SHP77 (cell line): ENCODE data around the gene IL6R.
"Not testable (repeated sequence)": the region's sequence is repeated elsewhere in the genome, so short reads cannot be mapped to it uniquely, and the experiment has no call there.

Source experiments
- DNase-seq, 2 experiments: peaks; one replicate each; lab custom pipeline; 2025; lab: John Stamatoyannopoulos, UW

IL6R gene

DNA sequence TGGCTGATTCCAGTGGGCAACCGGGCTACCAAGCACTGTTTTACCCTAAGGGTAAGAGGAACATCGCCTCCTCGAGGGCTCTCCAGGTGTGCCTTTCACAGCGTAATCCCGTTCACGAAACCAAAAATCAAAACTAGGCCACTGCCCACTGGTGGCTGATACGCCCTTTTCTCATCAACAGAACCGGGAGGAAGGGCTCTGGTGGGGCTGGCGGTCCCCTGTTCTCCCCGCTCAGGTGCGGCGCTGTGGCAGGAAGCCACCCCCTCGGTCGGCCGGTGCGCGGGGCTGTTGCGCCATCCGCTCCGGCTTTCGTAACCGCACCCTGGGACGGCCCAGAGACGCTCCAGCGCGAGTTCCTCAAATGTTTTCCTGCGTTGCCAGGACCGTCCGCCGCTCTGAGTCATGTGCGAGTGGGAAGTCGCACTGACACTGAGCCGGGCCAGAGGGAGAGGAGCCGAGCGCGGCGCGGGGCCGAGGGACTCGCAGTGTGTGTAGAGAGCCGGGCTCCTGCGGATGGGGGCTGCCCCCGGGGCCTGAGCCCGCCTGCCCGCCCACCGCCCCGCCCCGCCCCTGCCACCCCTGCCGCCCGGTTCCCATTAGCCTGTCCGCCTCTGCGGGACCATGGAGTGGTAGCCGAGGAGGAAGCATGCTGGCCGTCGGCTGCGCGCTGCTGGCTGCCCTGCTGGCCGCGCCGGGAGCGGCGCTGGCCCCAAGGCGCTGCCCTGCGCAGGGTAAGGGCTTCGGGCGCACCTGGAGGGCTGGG is at the start of gene IL6R:
Gene IL6R (plus strand): TSS at position 360 of the 763 bp plus-strand sequence. CDS start 287 bp downstream, at position 647.
- DNase-seq: peak in 1 of 2 experiments; percentile 62

GRCh38 chr1:154358519-154358918 is 46.6 kb upstream of the IL6R start:
- DNase-seq: no peak

DNA sequence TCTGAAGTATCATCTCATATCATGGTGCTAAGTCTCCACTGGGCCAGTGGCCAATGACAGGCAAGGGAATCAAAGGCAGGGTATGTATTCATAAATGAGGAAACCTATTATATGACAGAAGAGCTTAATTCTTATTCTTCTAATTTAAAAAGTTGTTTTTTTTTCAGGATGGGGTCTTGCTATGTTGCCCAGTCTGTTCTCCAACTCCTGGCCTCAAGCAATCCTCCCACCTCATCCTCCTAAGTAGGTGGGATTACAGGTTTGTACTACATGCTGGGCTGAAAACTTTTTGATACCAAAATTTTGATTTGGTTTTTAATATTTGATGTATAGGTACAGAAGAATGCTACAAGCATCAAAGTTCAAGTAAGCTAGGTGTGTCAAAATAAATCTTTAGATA is 44.9 kb upstream of the IL6R start:
- no peak for DNase-seq

- not testable (repeated sequence) for DNase-seq
Measured at GRCh38 chr1:154360881-154361280, 44.3 kb upstream of the IL6R start.

GRCh38 chr1:154361357-154361756 is 43.8 kb upstream of the IL6R start:
- DNase-seq: no peak

GRCh38 chr1:154371436-154371835 is 33.7 kb upstream of the IL6R start:
- DNase-seq: no peak

- not testable (repeated sequence) for DNase-seq
Measured at GRCh38 chr1:154373777-154374357, 31.3 kb upstream of the IL6R start.

DNA sequence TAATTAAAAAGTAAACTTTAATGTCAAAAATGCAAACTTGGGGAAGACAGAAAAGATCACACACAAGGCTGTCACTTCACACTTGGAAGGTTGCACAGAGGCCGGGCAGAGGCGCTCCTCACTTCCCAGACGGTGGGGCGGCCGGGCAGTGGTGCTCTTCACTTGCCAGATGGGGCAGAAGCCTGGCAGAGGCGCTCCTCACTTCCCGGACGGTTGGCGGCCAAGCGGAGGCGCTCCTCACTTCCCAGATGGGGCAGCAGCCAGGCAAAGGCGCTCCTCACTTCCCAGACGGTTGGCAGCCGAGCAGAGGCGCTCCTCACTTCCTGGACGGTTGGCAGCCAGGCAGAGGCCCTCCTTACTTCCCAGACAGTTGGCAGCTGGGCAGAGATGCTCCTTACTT is 25.8 kb upstream of the IL6R start:
- no peak for DNase-seq

DNA sequence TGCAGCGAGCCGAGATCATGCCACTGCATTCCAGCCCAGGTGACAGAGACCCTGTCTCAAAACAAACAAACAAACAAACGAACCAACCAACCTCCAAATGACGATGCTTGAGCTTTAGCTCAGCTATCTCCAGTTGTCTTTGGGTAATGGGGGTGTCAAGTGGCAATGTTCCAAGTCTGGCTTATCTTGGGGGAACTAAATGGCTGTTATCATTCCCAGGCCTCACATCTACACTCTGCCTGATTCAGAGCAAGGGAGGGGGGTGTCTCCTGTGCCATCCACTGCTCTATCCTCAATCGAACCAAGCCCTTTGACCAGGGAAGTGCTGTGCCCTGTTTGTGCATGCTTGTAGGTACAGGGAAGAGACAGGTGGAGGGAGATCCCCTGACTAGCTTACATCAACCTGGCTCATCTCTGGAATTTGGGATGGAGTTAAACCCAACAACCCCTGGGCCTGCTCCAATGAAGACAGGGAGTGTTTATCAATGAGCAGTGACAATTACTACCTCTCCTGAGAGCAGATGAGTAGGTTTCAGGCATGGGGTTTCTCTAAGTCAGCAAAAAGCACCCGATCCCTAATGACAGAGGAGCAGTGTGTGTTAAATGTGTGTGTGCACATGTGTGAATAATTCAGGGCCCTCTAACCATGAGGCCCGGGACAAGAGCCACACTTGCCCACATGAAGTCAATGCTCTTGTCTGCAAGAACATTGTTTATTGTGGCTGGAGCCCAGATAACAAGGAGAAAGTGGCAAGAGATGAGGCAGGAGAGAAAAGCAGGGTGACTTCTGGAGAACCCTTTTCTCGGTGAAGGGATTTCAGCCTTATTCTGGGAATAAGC is 20.3 kb upstream of the IL6R start:
- no peak for DNase-seq

DNA sequence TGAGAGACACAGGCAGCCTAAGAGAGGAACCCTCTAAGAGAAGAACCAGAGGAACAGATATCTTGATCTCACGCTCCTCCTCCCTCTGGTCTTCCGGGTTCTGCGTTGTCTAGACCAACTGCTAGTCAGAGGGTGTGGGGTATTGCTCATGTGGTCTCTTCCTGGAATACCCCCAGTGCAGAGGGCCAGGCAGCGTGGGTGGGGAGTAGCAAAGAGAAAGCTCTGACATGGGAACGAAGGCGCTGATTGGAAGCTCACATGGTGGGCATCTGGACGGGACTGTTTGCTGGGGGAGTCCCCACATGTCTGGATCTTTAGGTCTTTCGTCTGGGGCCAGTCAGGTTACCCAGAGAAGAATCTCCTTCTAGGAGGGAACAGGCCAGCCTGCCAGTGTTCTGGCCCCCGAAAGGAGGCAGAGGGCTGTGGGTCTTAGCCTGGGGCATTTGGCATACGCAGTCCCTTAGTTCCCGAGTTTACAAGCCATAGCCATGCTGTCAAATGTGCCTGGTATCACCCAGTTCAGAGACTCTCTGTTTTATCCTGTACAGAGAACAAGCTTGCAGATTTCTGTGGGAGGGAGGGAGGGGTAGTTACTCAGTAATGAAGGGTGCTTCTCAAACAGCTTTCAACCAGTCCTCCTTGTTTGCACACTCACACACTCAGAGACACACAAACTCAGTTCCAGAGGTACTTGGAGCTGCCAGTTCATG is 18.3 kb upstream of the IL6R start:
- DNase-seq: no peak

DNA sequence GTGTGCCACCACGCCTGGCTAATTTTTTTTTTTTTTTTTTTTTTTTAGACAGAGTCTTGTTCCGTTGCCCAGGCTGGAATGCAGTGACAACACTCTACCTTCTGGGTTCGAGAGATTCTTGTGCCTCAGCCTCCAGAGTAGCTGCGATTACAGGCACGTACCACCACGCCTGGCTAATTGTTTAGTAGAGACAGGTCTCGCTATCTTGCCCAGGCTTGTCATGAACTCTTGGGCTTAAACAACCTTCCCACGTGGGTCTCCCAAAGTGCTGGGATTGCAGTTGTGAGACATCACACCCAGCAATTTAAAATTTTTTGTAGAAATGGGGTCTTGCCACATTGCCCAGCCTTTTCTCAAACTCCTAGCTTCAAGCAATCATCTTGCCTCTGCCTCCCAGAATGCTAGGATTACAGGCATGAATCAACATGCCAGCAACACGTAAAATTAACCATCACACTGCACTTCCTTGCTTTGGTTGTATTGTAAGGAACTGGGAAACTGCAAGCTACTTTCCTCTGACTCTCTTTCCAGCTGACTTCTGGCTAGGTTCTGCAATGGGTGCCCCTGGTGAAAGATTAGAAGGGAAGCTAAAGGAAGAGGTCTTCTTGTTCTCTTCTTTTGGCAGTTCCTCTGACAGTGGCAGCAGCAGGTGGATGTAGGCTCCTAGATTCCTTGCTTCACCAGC is 13.9 kb upstream of the IL6R start:
- no peak for DNase-seq

DNA sequence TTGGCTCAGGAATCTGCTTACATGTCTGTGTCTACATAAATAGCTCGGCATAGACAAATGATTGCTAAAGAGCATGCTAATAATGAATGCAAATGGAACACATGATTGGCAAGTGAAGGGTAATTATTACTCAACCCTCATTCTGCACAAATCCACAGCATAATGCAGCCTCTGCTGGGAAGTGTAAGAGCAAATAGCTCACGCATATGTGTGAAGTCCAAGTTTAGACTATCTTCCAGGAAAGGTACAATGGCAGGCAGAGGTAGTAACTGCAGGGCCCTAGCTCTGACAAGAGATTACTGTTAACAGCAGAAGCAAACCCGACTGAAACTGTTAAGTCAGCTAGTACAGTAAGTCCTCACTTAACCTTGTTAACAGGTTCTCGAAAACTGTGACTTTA is 7.0 kb upstream of the IL6R start:
- DNase-seq: no peak

GRCh38 chr1:154398678-154399077 is 6.5 kb upstream of the IL6R start:
- DNase-seq: no peak

- DNase-seq: no peak
Measured at GRCh38 chr1:154400381-154400801, 4.8 kb upstream of the IL6R start.

DNA sequence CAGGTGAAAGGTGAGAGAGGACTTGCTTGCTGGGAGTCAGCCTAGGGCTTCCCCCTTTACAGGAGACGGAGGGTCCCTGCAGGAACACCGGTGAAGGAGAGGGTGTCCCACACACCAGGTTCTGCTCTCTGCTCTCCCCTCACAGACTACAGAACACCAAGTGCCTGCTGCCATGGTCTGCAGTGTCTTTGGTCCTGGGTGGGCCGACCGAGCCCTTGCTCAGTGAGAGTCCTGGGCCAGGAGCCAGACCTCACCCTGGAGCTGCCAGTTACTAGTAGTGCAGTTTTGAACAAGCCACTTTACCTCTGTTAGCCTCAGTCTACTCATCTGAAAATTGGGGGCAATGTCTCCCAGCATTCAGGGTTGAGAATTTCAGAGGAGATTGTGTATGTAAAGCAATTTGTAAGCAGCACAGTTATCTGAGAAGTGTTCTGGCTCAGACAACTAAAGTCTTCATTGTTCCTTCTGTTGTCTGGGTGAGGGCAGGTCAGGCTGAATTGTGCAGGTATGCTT is 2.7 kb upstream of the IL6R start:
- no peak for DNase-seq

- no peak for DNase-seq
Measured at GRCh38 chr1:154403261-154403943, 1.7 kb upstream of the IL6R start.

DNA sequence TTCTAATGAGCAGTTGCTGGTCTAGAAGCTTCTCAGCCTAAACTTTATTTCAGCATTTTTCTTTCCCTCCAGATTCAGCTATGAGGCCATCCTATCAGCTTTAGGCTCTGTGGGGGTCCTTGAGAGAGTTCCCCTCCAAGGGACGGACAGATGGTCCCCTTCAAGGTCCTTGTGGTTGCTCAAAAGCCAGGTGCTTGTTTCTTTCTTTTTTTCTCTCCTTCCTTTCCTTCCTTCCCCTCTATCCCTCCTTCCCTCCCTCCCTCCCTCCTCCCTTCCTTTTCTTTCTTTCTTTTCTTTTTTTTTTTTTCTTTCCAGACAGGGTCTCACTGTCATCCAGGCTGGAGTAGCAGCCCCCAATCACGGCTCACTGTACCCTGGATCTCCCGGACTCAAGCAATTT is 1.2 kb upstream of the IL6R start:
- DNase-seq: no peak

DNA sequence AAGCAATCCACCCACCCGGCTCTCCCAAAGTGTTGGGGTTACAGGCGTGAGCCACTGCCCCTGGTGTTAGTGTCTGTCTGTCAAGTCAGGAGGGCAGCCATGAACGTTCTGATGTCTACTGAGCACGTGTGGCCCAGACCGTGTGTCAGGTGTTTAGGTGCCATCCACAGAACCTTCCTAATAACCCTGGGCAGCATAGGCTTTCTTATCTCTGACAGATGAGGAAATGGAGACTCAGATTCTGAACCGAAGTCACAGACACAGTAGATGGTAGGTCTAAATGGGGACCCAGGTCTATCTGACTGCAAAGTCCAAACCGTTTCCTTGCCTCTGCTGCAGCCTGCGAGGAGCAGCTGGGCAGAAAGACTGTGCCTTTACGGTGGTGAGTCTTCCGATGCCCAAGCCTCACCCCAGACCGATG is 622 bp upstream of the IL6R start:
- no peak for DNase-seq

- DNase-seq: peak; percentile 25 to 59
Measured at GRCh38 chr1:154405747-154406571, 816 bp downstream of the IL6R start.

- no peak for DNase-seq
Measured at GRCh38 chr1:154406572-154406879, 1.4 kb downstream of the IL6R start.
